Spinal cord (tissue), 10 donors: Measurements from ENCODE around the gene ARPP19. TPM values are rescaled to one million over a fixed set of nuclear protein-coding genes. Genes with fewer than 3 reads are reported as not detected.
"Not testable (repeated sequence)": the region's sequence is repeated elsewhere in the genome, so short reads cannot be mapped to it uniquely, and the experiment has no call there.

Experiments
- DNase-seq, 6 donors: peaks; one replicate each; pipeline versions ENCODE4 v3.0.0 to v3.0.0-alpha.2; 2013 to 2015; ENCODE audit warnings: low spot score in 6 of 6, low read depth in 4 of 6
- H3K27ac ChIP-seq: one replicate; pipeline ENCODE4 v1.5.1; 2013; ENCODE audit warnings: low read depth, low read length, control low read depth
- H3K27me3 ChIP-seq: one replicate; pipeline ENCODE4 v1.6.1; 2013; ENCODE audit warnings: low read length; ENCODE audit not compliant: control insufficient read depth, insufficient read depth
- H3K36me3 ChIP-seq: one replicate; pipeline ENCODE4 v1.6.1; 2013; ENCODE audit warnings: low read length; ENCODE audit not compliant: control insufficient read depth, insufficient read depth
- H3K4me1 ChIP-seq: one replicate; pipeline ENCODE4 v1.6.1; 2013; ENCODE audit warnings: low read length; ENCODE audit not compliant: control insufficient read depth, insufficient read depth
- H3K4me3 ChIP-seq: one replicate; pipeline ENCODE4 v1.5.1; 2013; ENCODE audit warnings: low read depth, low read length, control low read depth
- H3K9me3 ChIP-seq: one replicate; pipeline ENCODE4 v1.6.1; 2013; ENCODE audit warnings: low read length; ENCODE audit not compliant: control insufficient read depth, insufficient read depth
- WGBS: methylation state at CpG from one replicate; pipeline ENCODE4 v1.1.5; 2013; ENCODE audit warnings: missing lambda C conversion rate; ENCODE audit not compliant: insufficient coverage; 5-methylcytosine and 5-hydroxymethylcytosine counted together
- polyA plus RNA-seq, 2 donors: library from polyadenylated mRNA; unstranded; fragments of 120-200 nt; gene quantifications; one replicate each; pipeline ENCODE4 v1.2.1, GENCODE V29; 2013; ENCODE audit not compliant: insufficient read length in 2 of 2
- total RNA-seq, 2 donors: library from RNA; depleted of rRNA in 1 of 2; stranded (reverse); fragments of 120-200 nt in 1 of 2; fragments of >200 nt in 1 of 2; gene quantifications; one replicate each; pipeline versions ENCODE4 v1.2.3 to v1.2.4, GENCODE V29; 2013 to 2014
- donor health status: healthy.

ARPP19 gene
- total and polyA plus RNA-seq, 4 donors, result 156 to 285 (median 179) TPM

DNA sequence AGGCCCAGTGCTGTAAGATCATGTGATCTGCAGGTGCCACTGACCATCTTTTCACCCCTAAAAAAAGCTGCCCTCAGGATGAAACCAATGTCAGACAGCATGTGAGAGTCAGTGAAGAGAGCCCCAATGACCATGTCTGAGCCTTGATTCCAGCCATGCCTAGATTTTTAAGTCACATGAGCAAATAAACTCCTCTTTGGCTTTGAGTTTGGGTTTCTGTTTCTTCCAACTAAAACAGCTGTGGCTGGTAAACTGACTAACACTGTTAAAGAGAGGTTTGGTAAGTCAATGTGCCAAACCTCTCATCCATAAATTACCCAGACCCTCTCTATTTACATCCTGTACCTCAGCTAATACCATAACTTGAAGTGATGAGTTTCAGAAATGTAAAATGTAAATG lies 48.4 kb downstream of the ARPP19 start:
- Histone ChIP-seq H3K27ac (no peak overlapping the region), H3K27me3 (no peaks in the 10 kb centered on the region), H3K9me3 (no peaks in the 10 kb centered on the region), H3K4me3 (no peak overlapping the region), H3K4me1 (no peaks in the 10 kb centered on the region), H3K36me3 (no peaks in the 10 kb centered on the region)
- no peak for DNase-seq

- 85% methylated on average over 6 of the region's 8 CpGs for WGBS
- Histone ChIP-seq H3K27me3 (no peaks in the 10 kb centered on the region), H3K4me1 (no peaks in the 10 kb centered on the region), H3K4me3 (no peak overlapping the region), H3K9me3 (no peaks in the 10 kb centered on the region), H3K36me3 (no peaks in the 10 kb centered on the region), H3K27ac (no peak overlapping the region)
- no peak for DNase-seq
Measured at GRCh38 chr15:52518487-52519371, 50.1 kb downstream of the ARPP19 start.

DNA sequence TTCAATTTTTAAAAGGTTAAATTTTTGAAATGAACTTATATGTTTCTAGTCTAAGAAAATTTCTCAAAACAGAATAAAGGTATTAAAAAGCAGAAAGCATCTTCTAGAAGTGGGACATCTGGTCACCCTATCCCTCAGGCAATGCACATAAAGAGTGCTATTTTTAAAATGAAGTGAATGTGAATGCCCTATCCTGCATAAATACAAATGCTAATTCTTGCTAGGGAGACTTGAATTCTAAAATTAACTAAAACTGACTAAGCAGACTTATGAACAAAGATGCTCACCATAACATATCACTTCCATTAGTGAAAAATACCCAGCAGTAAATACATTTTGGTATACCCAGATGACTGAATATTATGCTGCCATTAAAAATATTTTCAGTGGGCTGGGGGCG lies 51.8 kb downstream of the ARPP19 start:
- Histone ChIP-seq H3K27ac (no peak overlapping the region), H3K9me3 (no peaks in the 10 kb centered on the region), H3K27me3 (no peaks in the 10 kb centered on the region), H3K4me1 (no peaks in the 10 kb centered on the region), H3K36me3 (no peaks in the 10 kb centered on the region), H3K4me3 (no peak overlapping the region)
- WGBS, result 100% methylated on average over 1 of the region's 1 CpG
- DNase-seq, result no peak

DNA sequence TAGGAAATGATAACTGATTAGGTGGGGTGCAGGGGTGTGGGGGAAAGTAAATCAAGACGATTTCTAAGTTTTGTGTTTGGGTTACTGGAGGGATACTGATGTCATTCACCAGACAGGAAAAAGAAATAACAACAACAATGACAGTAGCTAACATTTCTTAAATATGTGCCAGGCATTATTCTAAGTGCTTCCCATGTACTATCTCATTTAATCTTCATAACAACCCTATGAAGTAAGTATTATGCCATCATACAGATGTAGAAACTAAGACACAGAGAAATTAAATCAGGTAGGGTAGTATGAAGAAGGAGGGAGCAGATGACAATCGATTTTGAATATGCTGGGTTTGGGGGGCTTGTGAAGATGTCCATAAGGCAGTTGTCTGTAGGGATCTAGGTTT lies 53.5 kb downstream of the ARPP19 start:
- 91% methylated on average over 1 of the region's 2 CpGs for WGBS
- no peak overlapping the region for H3K4me3 ChIP-seq
- no peaks in the 10 kb centered on the region for H3K9me3 ChIP-seq
- no peak overlapping the region for H3K27ac ChIP-seq
- no peak for DNase-seq
- H3K4me1 ChIP-seq, result peaks cover 7% of the 10 kb centered on the region
- no peaks in the 10 kb centered on the region for H3K27me3 ChIP-seq
- H3K36me3 ChIP-seq, result no peaks in the 10 kb centered on the region

- Histone ChIP-seq H3K27me3 (no peaks in the 10 kb centered on the region), H3K36me3 (no peaks in the 10 kb centered on the region), H3K4me3 (no peak overlapping the region), H3K4me1 (peaks cover 9% of the 10 kb centered on the region), H3K27ac (no peak overlapping the region), H3K9me3 (no peaks in the 10 kb centered on the region)
- no peak for DNase-seq
- WGBS, result 100% methylated on average over 1 of the region's 1 CpG
Measured at GRCh38 chr15:52514482-52514881, 54.3 kb downstream of the ARPP19 start.

- not testable (repeated sequence) for H3K27me3 ChIP-seq, H3K27ac ChIP-seq, H3K36me3 ChIP-seq, H3K4me1 ChIP-seq, H3K4me3 ChIP-seq, DNase-seq, H3K9me3 ChIP-seq
- 92% methylated on average over 6 of the region's 8 CpGs for WGBS
Measured at GRCh38 chr15:52512869-52513268, 56.0 kb downstream of the ARPP19 start.

DNA sequence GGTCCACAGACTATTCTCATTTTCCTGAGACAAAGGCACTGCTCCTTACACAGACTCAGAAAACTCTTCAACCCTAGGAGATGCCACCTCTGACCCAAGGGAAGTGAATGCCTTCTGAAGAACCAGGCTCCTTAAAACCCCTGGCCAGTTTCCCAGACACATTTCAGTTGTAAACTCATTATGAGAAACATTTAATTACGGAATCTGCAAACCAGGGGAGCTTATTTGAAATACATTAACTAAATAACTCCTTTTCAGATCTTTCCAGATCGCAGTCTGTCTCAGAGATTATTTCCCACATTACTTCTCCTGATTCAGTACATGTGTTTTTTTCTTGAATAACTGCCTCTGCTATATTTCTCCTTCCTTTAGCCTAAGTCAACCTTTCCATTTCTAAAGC lies 57.7 kb downstream of the ARPP19 start:
- Histone ChIP-seq H3K9me3 (no peaks in the 10 kb centered on the region), H3K27ac (no peak overlapping the region), H3K36me3 (no peaks in the 10 kb centered on the region), H3K27me3 (no peaks in the 10 kb centered on the region), H3K4me1 (peaks cover 9% of the 10 kb centered on the region), H3K4me3 (no peak overlapping the region)
- WGBS, result 30% methylated on average over 2 of the region's 2 CpGs
- DNase-seq, result peak in 2 of 6 donors; percentile 17 to 35

- Histone ChIP-seq H3K36me3 (no peaks in the 10 kb centered on the region), H3K27ac (peak overlapping the region; percentile 33), H3K4me3 (no peak overlapping the region), H3K27me3 (no peaks in the 10 kb centered on the region), H3K9me3 (no peaks in the 10 kb centered on the region), H3K4me1 (peaks cover 9% of the 10 kb centered on the region)
- WGBS, result 50% methylated on average over 2 of the region's 3 CpGs
- peak in 2 of 6 donors; percentile 33 to 48 for DNase-seq
Measured at GRCh38 chr15:52509500-52510245, 59.2 kb downstream of the ARPP19 start.

DNA sequence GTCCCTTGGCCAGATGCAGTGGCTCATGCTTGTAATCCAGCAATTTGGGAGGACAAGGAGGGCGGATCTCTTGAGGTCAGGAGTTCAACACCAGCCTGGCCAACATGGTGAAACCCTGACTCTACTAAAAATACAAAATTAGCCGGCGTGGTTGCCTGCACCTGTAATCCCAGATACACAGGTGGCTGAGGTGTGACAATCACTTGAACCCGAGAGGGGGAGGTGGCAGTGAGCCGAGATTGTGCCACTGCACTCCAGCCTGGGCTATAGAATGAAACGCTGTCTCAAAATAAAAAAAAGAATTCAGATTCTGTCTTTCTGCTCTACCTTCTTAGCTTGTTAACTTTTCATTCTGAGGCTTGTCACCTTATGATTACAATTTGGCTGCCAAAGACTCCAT lies 62.3 kb downstream of the ARPP19 start:
- Histone ChIP-seq H3K4me1 (peaks cover 9% of the 10 kb centered on the region), H3K27me3 (no peaks in the 10 kb centered on the region), H3K27ac (no peak overlapping the region), H3K36me3 (no peaks in the 10 kb centered on the region), H3K4me3 (no peak overlapping the region), H3K9me3 (no peaks in the 10 kb centered on the region)
- no peak for DNase-seq
- 85% methylated on average over 4 of the region's 6 CpGs for WGBS

DNA sequence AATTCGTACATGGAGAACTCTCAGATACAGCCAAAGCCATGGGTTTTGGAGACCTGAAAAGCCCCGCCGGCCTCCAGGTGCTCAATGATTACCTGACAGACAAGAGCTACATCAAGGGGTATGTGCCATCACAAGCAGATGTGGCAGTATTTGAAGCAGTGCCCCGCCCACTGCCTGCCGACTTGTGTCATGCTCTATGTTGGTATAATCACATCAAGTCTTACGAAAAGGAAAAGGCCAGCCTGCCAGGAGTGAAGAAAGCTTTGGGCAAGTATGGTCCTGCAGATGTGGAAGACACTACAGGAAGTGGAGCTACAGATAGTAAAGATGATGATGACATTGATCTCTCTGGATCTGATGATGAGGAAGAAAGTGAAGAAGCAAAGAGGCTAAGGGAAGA lies 63.7 kb downstream of the ARPP19 start:
- no peaks in the 10 kb centered on the region for H3K36me3 ChIP-seq

More for the DNA sequence above, 63.7 kb downstream of the ARPP19 start:
- Histone ChIP-seq H3K27ac (no peak overlapping the region), H3K4me3 (no peak overlapping the region), H3K9me3 (no peaks in the 10 kb centered on the region), H3K27me3 (no peaks in the 10 kb centered on the region), H3K4me1 (no peaks in the 10 kb centered on the region)
- DNase-seq, result no peak
- WGBS, result 94% methylated on average over 6 of the region's 6 CpGs
